GM12801 (cell line): ENCODE measurements around the gene LTBP3.

Source experiments
- TF ChIP-seq, protein P1 (sequence below): IDR thresholded peaks from one replicate; pipeline ENCODE4 v1.5.1; 2011; ENCODE audit warnings: control low read depth; ENCODE audit not compliant: insufficient read length; ENCODE audit errors: extremely low read depth

Gene LTBP3

DNA sequence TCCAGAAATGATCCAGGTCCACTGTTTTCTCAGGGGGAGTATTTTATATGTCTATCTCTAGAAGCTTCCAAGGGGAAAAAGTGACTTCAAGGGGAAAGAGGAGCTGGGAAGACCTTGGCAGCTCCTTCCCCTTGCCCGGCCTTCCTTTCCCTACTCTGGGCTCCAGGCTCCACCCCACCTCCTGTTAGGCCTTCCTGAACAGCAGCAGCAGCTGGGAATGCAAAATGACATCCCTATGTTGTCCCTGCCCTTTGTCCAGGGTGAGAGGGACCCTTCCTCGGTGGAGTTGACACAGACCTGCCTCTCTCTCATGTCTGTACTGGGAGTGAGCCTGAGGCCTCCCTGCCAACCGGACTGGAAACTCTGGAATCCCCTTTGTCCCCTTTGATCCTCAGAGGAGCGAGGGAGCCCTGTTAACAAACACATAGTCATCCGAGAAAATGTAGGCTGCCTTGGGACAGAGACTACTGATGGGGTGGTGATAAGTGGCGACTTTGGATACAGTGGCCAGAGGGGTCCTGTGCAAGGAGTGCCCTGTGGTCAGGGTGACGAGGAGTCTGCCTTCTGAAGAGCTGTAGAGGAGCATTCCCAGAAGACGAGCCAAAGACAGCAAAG is 68.3 kb downstream of the LTBP3 start:
- TF ChIP-seq, protein P1, sequence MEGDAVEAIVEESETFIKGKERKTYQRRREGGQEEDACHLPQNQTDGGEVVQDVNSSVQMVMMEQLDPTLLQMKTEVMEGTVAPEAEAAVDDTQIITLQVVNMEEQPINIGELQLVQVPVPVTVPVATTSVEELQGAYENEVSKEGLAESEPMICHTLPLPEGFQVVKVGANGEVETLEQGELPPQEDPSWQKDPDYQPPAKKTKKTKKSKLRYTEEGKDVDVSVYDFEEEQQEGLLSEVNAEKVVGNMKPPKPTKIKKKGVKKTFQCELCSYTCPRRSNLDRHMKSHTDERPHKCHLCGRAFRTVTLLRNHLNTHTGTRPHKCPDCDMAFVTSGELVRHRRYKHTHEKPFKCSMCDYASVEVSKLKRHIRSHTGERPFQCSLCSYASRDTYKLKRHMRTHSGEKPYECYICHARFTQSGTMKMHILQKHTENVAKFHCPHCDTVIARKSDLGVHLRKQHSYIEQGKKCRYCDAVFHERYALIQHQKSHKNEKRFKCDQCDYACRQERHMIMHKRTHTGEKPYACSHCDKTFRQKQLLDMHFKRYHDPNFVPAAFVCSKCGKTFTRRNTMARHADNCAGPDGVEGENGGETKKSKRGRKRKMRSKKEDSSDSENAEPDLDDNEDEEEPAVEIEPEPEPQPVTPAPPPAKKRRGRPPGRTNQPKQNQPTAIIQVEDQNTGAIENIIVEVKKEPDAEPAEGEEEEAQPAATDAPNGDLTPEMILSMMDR = no peak

DNA sequence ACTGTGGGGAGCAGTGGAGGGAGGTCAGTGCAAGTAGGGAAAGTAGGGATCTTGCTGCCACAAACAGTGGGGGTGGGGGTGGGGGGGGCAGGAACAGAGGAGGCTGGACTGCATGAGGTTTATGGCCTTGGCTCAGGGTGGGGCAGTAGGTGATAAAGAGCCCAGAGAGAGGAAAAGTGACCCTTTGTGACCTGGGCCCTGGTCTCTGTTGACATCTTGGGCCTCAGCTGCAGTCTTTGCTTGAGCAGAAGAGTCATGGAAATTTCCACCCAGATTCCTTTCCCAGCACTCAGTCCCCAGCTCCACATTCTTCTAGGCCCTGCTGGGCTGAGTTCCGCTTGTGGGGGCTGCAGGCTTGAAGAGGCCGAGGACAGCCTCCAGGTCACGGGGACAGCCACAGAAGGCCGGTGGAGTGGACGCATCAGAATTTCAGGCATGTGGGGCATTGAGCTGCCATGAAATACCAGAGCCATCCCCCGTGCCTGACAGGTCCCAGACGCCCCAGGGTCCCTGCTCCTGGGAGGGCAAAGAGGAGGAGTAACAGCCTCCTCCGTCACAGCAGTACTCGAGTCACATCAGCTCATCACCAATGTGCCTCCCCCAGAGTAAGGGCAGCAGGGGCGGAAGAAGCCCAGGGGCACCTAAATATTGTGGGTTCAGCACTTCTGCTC is 69.0 kb downstream of the LTBP3 start:
- TF ChIP-seq, protein P1 = no peak
